Stromal cell of bone marrow (primary cell): ENCODE data around the gene IL18BP.

Source experiments
- DNase-seq: peaks from one replicate; pipeline ENCODE4 v3.0.0-alpha.2; 2012; ENCODE audit warnings: low read depth

The IL18BP gene

GRCh38 chr11:71998649-71999310 is at the start of gene IL18BP:
Gene IL18BP (plus strand): TSS chr11:71998909. CDS start chr11:71999985, 1,076 bp downstream.
- DNase-seq, result no peak

DNA sequence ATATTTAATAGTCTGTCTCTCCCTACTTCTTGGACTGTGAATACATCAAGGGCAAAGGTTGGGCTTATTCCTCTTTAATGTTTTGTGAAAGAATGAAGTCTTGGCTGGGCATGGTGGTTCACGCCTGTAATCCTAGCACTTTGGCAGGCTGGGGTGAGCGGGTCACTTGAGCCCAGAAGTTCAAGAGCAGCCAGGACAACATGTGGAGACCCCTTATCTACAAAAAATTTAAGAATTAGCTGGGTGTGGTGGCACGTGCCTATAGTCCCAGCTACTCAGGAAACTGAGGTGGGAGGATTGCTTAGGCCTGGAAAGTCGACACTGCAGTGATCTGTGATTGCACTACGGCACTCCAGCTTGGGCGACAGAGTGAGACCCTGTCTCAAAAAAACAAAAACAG is 49.7 kb upstream of the IL18BP start:
- no peak for DNase-seq

GRCh38 chr11:71951741-71952310 is 46.9 kb upstream of the IL18BP start:
- no peak for DNase-seq

GRCh38 chr11:71955898-71956456 is 42.7 kb upstream of the IL18BP start:
- DNase-seq, result no peak

DNA sequence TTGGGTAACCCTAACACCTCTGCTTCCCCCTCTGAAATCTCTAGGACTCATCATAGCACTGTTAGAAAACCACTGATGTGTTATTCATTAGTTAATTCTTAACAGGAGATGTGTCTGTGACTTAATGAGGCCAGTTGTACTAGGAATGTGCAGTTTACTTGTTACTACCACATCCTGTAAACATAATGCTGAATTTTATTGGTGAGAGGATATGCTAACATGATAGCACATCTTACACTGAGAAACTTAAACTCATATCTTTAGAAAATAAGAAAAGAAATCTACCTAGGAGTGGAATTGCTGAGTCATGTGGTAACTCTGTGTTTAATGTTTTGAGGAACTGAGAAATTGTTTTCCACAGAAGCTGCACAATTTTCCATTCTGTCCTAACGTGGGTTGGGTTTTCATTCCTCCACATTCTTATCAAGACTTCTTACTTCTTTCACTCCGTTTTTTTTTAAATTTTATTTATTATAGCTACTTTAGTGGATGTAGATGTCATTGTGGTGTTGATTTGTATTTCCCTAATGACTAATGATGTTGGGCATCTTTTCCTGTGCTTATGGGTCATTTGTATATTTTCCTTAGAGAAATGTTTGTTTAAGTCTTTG is 36.2 kb upstream of the IL18BP start:
- peak; percentile 18 for DNase-seq

DNA sequence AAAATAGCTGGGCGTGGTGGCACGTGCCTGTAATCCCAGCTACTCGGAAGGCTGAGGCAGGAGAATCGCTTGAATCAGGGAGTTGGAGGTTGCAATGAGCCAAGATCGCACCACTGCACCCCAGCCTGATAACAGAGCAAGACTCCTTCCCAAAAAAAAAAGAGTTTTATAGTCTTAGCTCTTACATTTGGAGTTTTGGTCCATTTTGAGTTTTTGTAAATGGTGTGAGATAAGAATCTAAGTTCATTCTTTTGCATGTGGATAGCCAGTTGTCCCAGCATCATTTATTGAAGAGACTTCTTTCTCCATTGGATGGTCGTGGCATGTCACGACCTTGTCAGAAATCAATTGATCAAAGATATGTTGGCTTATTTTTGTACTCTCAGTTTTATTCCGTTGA is 35.2 kb upstream of the IL18BP start:
- no peak for DNase-seq

- no peak for DNase-seq
These were observed 34.1 kb upstream of the IL18BP start for GRCh38 chr11:71964641-71965040.

- DNase-seq, result no peak
These were observed 27.0 kb upstream of the IL18BP start for GRCh38 chr11:71971680-71972079.

- DNase-seq, result no peak
These were observed 22.2 kb upstream of the IL18BP start for GRCh38 chr11:71976551-71976950.

DNA sequence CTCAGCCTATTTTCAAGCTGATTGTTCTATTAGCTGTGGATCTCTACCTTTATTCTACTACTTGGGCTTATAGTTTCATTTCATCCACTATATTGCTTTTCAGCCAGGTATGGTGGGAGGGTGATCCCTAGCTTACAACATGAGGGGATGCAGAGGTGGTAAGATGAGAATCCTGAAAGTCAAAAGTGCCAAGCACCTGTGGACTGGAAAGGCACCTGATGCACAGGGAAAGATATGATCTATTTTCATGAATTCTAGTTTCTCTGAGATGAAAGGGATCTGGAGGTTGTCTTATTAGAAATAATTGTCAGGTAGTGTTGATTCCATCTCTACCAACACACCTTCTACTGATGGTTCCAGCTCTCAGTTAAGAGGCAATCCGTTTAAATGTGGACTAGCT is 21.6 kb upstream of the IL18BP start:
- DNase-seq, result no peak

DNA sequence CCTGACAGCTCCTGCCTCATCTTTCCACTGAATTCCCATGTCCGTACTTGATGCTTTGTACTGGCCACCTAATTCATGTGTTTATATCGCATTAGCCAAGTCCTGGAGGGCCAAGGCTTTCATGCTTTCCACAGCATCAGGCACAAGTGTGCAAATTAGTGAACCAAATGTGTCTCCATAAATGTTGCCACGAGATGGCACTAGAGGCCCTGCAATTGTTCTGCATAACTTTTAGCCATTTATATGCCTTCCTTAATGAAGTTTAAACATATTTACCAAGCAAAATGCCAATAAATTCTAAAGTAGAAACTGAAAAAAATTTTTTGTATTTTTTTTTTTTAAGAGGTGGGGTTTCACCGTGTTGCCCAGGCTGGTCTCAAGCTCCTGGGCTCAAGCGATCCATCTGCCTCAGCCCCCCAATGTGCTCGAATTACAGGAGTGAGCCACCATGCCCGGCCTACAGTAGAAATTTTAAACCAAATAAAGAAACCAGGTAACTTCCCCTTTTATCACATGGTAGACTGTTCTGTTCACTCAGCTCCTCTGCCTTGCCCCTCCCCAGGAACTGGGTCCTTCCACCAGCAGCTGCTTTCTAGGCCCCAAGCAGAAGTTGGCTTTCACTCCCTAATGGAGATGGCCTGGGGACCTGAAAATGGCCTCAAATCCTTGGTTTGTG is 20.8 kb upstream of the IL18BP start:
- peak; percentile 31 for DNase-seq

DNA sequence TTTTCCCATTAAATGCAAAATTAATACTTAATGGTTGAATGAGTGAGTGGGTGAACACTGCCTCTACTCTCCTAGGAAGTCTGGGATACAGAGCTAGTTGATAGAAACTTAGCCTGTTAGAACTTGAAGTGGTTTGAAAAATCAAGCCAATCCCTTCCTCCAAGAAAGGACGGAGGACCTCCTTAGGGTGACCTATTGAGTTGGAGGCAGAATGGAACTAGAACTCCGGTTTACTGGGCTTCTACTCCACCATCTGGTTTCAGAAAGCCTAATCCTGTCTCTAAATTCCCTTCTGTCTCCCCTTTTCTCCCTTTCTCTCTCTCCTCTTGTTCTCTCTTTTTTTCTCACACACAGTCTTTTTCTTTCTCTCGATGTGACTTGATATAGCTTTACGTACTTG is 19.6 kb upstream of the IL18BP start:
- no peak for DNase-seq

GRCh38 chr11:71979602-71980001 is 19.1 kb upstream of the IL18BP start:
- no peak for DNase-seq

GRCh38 chr11:71986131-71986530 is 12.6 kb upstream of the IL18BP start:
- DNase-seq, result no peak

DNA sequence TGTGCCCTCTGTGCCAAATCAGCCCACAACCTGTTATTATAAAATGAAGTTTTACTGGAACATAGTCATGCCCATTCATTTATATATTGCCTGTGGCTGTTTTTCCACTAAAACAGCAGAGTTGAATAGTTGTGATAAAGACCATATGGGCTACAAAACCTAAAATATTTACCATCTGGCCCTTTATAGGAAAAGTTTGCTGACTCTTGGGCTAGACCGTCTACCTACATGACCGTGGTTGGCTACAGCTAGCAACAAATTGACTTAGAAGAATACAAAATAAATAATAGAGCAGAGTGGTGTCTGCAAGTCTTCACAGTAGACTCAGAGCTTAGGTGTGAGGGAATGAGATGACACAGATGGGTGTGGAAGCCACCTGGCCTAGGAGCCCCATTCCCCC is 11.2 kb upstream of the IL18BP start:
- no peak for DNase-seq

DNA sequence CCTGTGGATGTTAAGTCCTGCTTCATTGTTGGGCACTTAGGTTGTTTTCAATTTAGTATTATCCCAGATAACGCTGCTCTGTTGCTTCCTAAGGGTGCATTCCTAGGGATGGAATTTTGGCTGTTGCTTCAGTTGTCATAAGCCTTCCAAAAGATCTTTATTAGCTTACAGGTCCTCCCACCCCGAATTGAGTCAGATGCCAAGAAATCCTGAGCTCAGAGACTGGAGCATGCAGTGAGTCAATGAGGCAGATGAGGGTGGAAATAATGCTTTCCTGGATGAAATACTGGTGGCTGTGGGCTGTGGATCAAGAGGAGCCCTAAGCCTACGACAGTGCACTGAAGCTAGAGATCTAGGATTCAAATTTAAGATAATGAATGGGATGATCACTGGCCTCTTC is 10.7 kb upstream of the IL18BP start:
- peak; percentile 68 for DNase-seq

- DNase-seq, result no peak
These were observed 8.0 kb upstream of the IL18BP start for GRCh38 chr11:71990701-71991100.

DNA sequence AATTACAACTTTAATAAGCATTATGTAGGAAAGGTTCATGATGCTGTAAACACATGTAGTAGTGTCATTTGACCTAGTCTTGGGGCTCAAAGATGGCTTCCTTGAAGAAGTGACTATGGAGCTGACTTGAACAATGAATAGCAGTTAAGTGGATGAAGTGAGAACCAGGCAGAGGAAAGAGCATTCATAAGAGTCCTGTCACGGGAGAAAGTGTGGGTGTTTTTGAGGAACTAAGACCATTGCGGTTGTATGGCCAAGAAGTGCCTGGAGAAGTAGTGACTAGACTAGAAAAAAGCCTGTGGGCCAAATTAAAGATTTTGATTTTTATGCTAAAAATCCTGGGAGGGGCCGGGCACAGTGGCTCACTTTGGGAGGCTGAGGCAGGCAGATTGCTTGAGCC is 7.2 kb upstream of the IL18BP start:
- DNase-seq, result no peak

- no peak for DNase-seq
These were observed 6.5 kb upstream of the IL18BP start for GRCh38 chr11:71992136-71992730.

DNA sequence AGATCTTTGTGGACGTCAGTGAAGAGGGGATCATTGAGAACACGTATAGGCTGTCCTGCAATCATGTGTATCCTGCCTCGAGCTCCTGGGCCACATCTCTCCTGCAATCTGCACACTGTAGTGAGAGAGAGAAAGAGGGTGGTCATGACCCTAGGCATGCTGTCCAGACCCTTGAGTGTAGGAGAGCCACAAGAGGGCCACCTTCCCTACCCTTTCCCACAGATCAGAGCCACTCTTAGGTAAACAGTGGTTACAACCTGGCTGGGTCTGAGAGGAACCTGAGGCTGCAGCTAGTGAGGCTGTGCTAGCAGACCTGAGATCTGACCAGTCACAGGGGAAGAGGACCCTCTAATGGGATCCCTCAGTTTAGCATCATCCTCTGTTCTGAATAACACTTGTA is 3.9 kb upstream of the IL18BP start:
- no peak for DNase-seq

DNA sequence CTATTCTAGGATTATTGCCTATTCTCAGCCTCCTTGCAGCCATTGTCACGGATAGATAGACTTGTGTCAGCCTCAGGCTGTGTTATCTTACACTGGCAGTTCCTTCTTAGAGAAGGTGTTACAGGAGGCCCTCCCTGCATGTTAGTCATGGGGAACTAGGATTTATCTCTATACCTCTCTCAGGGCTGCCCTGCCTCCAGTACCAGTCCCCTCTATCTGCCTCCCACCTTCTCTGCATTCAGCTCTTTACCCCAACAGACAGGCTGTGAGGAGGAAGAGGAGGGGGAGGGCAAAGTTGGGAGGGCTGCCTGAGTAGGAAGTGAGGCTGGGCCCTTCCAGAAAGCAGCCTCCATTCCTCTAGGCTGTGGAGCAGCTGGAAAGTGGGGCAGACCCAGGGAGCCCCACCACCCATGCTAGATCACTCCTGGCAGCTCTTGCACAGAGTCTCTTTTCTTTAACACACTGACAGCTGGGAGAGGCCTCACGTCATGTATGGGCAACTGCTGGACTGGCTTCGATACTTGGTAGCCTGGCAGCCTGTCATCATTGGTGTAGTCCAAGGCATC is 2.9 kb upstream of the IL18BP start:
- no peak for DNase-seq

DNA sequence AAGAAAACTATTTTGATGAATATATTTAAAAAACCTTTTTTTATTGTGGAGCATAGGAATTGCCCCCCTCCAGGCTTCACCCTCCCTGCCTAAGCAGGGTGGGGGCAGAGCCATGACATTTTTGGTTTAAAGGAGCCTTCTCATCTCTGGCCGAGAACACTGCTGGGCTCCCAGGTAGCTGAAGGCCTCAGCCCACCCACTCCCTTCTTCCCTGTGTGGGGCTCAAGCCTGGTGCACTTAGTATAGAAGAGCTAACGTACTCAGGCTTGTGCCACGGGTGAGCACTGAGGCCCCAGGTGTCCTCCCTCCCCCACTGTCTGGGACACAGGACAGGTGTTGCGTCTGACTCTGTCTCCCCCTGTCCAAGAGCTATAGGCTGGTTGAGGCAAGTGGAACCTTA is 2.2 kb upstream of the IL18BP start:
- DNase-seq, result no peak
